Renal cortex interstitium (tissue), 11 donors: ENCODE results near the gene CNTNAP1. TPM values are rescaled to one million over a fixed set of nuclear protein-coding genes. Genes with fewer than 3 reads are reported as not detected.
"Not testable (repeated sequence)": the region's sequence is repeated elsewhere in the genome, so short reads cannot be mapped to it uniquely, and the experiment has no call there.

Source experiments
- DNase-seq, 11 donors: peaks; one replicate each; pipeline ENCODE4 v3.0.0-alpha.2; 2013; ENCODE audit warnings: low read depth in 9 of 11, low spot score in 4 of 11; ENCODE audit errors: extremely low read depth in 1 of 11
- polyA plus RNA-seq, 3 donors: library from polyadenylated mRNA; unstranded; fragments of 120-200 nt; gene quantifications; one replicate each; pipeline ENCODE4 v1.2.1, GENCODE V29; 2013; ENCODE audit not compliant: insufficient read length in 3 of 3

The CNTNAP1 gene
- polyA plus RNA-seq, 3 donors, result 6.7 to 8.9 (median 8.7) TPM

GRCh38 chr17:42702446-42702845 lies 20.1 kb downstream of the CNTNAP1 start:
- DNase-seq, result no peak

- no peak for DNase-seq
Measured at GRCh38 chr17:42704490-42704836, 22.1 kb downstream of the CNTNAP1 start.

- no peak for DNase-seq
Measured at GRCh38 chr17:42704837-42705494, 22.6 kb downstream of the CNTNAP1 start.

- no peak for DNase-seq
Measured at GRCh38 chr17:42706732-42707131, 24.4 kb downstream of the CNTNAP1 start.

GRCh38 chr17:42708588-42708987 lies 26.3 kb downstream of the CNTNAP1 start:
- DNase-seq, result no peak

GRCh38 chr17:42709561-42709960 lies 27.2 kb downstream of the CNTNAP1 start:
- DNase-seq, result no peak

GRCh38 chr17:42720996-42721583 lies 38.8 kb downstream of the CNTNAP1 start:
- DNase-seq, result peak in 9 of 11 donors; percentile 49 to 78 (median 64)

- DNase-seq, result no peak
Measured at GRCh38 chr17:42723636-42724035, 41.3 kb downstream of the CNTNAP1 start.

- no peak for DNase-seq
Measured at GRCh38 chr17:42725143-42725542, 42.8 kb downstream of the CNTNAP1 start.

GRCh38 chr17:42740699-42741098 lies 58.4 kb downstream of the CNTNAP1 start:
- DNase-seq, result no peak

GRCh38 chr17:42742916-42743315 lies 60.6 kb downstream of the CNTNAP1 start:
- DNase-seq, result not testable (repeated sequence)

GRCh38 chr17:42743595-42744282 lies 61.4 kb downstream of the CNTNAP1 start:
- peak in 1 of 11 donors; percentile 31 for DNase-seq

GRCh38 chr17:42744283-42744805 lies 62.0 kb downstream of the CNTNAP1 start:
- peak in 4 of 11 donors; percentile 26 to 46 (median 32) for DNase-seq

GRCh38 chr17:42744806-42745617 lies 62.7 kb downstream of the CNTNAP1 start, which contains the start of gene EZH1:
EZH1 (minus strand) TSS chr17:42745040; CDS start chr17:42728941, 16,099 bp downstream.
- peak; percentile 77 to 91 (median 87) for DNase-seq

GRCh38 chr17:42748202-42748907 lies 66.0 kb downstream of the CNTNAP1 start:
- DNase-seq, result no peak

GRCh38 chr17:42748908-42749798 lies 66.8 kb downstream of the CNTNAP1 start:
- DNase-seq, result no peak
